ENCODE results near the gene VMO1.

The VMO1 gene

GRCh38 chr17:4785311-4786105 lies 656 bp downstream of the VMO1 start:
- no peak overlapping the region for H3K27ac ChIP-seq
- TF ChIP-seq CTCF (conservative IDR thresholded peaks at IDR 0.05): no peak

GRCh38 chr17:4782652-4783051 lies 3.5 kb downstream of the VMO1 start:
- no peak for TF ChIP-seq CTCF (conservative IDR thresholded peaks at IDR 0.05)
- H3K27ac ChIP-seq: no peak overlapping the region

- no peak overlapping the region for H3K27ac ChIP-seq
- TF ChIP-seq CTCF (conservative IDR thresholded peaks at IDR 0.05): no peak
Observed at GRCh38 chr17:4780325-4780955, 5.7 kb downstream of the VMO1 start.

GRCh38 chr17:4777969-4778760 lies 8.0 kb downstream of the VMO1 start:
- TF ChIP-seq CTCF (conservative IDR thresholded peaks at IDR 0.05): no peak

GRCh38 chr17:4772235-4772613 lies 13.9 kb downstream of the VMO1 start:
- no peak overlapping the region for H3K27ac ChIP-seq
- no peak for TF ChIP-seq CTCF (conservative IDR thresholded peaks at IDR 0.05)

More at GRCh38 chr17:4777969-4778760, 8.0 kb downstream of the VMO1 start:
- H3K27ac ChIP-seq: no peak overlapping the region

GRCh38 chr17:4771519-4772234 lies 14.5 kb downstream of the VMO1 start, which contains the start of gene TM4SF5:
Gene TM4SF5 (plus strand): TSS chr17:4771886. CDS start chr17:4771923, 37 bp downstream.
- TF ChIP-seq CTCF (conservative IDR thresholded peaks at IDR 0.05): no peak
- H3K27ac ChIP-seq: no peak within 1 kb of the TSS

Data from VCaP (cell line).